ENCODE results near the gene ARHGAP22.
A peak's percentile ranks its signal among the peaks of the same experiment; 100 is the strongest.

Gene ARHGAP22

GRCh38 chr10:48518986-48519385, 85.9 kb downstream of the ARHGAP22 start:
- TF ChIP-seq CTCF (IDR thresholded peaks at IDR 0.05) = no peak
- Histone ChIP-seq H3K27ac (no peak overlapping the region), H3K36me3 (no peaks in the 10 kb centered on the region), H3K4me1 (peaks cover 0 to 20% (median 12%) of the 10 kb centered on the region in 4 donors), H3K9me3 (peaks cover 0 to 7% (median 3%) of the 10 kb centered on the region in 3 donors), H3K4me3 (no peak overlapping the region), H3K27me3 (no peaks in the 10 kb centered on the region)
- peak in 1 of 2 donors; percentile 37 for DNase-seq
- intact Hi-C loops (cut with DNase I; ENCODE audit: low total_unique reads) = no loop called here

- TF ChIP-seq CTCF (IDR thresholded peaks at IDR 0.05) = no peak
- Histone ChIP-seq H3K36me3 (no peaks in the 10 kb centered on the region), H3K27me3 (no peaks in the 10 kb centered on the region), H3K4me1 (peaks cover 0 to 13% (median 5%) of the 10 kb centered on the region in 4 donors), H3K9me3 (peaks cover 0 to 8% (median 3%) of the 10 kb centered on the region in 3 donors), H3K4me3 (no peak overlapping the region), H3K27ac (no peak overlapping the region)
- no peak for DNase-seq
- intact Hi-C loops (cut with DNase I; ENCODE audit: low total_unique reads) = no loop called here
Measured at GRCh38 chr10:48517911-48518811, 86.7 kb downstream of the ARHGAP22 start.

GRCh38 chr10:48517482-48517881, 87.4 kb downstream of the ARHGAP22 start:
- TF ChIP-seq CTCF (IDR thresholded peaks at IDR 0.05) = no peak
- Histone ChIP-seq H3K9me3 (peaks cover 0 to 8% (median 3%) of the 10 kb centered on the region in 3 donors), H3K36me3 (no peaks in the 10 kb centered on the region), H3K4me1 (peaks cover 0 to 7% (median 0%) of the 10 kb centered on the region in 4 donors), H3K4me3 (no peak overlapping the region), H3K27me3 (no peaks in the 10 kb centered on the region), H3K27ac (no peak overlapping the region)
- no peak for DNase-seq
- intact Hi-C loops (cut with DNase I; ENCODE audit: low total_unique reads) = no loop called here

GRCh38 chr10:48516911-48517310, 88.0 kb downstream of the ARHGAP22 start:
- no peak overlapping the region for H3K27ac ChIP-seq
- TF ChIP-seq CTCF (IDR thresholded peaks at IDR 0.05) = no peak
- no peaks in the 10 kb centered on the region for H3K27me3 ChIP-seq
- no peak for DNase-seq
- H3K4me1 ChIP-seq = peaks cover 0 to under 1% (median 0%) of the 10 kb centered on the region in 4 donors
- H3K9me3 ChIP-seq = peaks cover 0 to 8% (median 3%) of the 10 kb centered on the region in 3 donors
- no peaks in the 10 kb centered on the region for H3K36me3 ChIP-seq
- H3K4me3 ChIP-seq = no peak overlapping the region
- intact Hi-C loops (cut with DNase I; ENCODE audit: low total_unique reads) = no loop called here

- no peaks in the 10 kb centered on the region for H3K4me1 ChIP-seq
- H3K4me3 ChIP-seq = no peak overlapping the region
- intact Hi-C loops (cut with DNase I; ENCODE audit: low total_unique reads) = no loop called here
- no peaks in the 10 kb centered on the region for H3K36me3 ChIP-seq
- TF ChIP-seq CTCF (IDR thresholded peaks at IDR 0.05) = no peak
- H3K27ac ChIP-seq = no peak overlapping the region
- H3K27me3 ChIP-seq = no peaks in the 10 kb centered on the region
- DNase-seq = no peak
- peaks cover 0 to 8% (median 3%) of the 10 kb centered on the region in 3 donors for H3K9me3 ChIP-seq
Measured at GRCh38 chr10:48514916-48515315, 90.0 kb downstream of the ARHGAP22 start.
